SK-N-MC (cell line): ENCODE results near the gene CDC42BPB.

Source experiments
- EZH2 ChIP-seq: fragments of 200-600 bp; sonication (generic); IDR thresholded peaks from one replicate; pipeline ENCODE4 v1.6.1; 2017; ENCODE audit warnings: antibody characterized with exemption
- FOXP2 ChIP-seq: optimal IDR thresholded peaks from 2 replicates; pipeline ENCODE3; 2011; ENCODE audit warnings: mild to moderate bottlenecking, moderate library complexity; ENCODE audit not compliant: insufficient read depth; ENCODE audit errors: extremely low read length, control extremely low read depth
- POLR2AphosphoS5 ChIP-seq: IDR thresholded peaks from 2 replicates; pipeline ENCODE4 v1.6.1; 2012; ENCODE audit warnings: mild to moderate bottlenecking, low read depth, low read length, borderline replicate concordance

GRCh38 chr14:102922490-102923200 is 134.7 kb downstream of the CDC42BPB start, which contains the start of gene AMN:
- TF ChIP-seq EZH2 (no peak), POLR2AphosphoS5 (no peak), FOXP2 (no peak)
